ENCODE results near the gene WDR7. TPM values are rescaled to one million over a fixed set of nuclear protein-coding genes. Genes with fewer than 3 reads are reported as not detected.

WDR7 gene
- total and polyA plus RNA-seq, 10 of the 15 experiments (the other 5 are each of a cell fraction or from before 2014, with no cell fraction given) = 2.8 to 16.5 (median 11.7) TPM

DNA sequence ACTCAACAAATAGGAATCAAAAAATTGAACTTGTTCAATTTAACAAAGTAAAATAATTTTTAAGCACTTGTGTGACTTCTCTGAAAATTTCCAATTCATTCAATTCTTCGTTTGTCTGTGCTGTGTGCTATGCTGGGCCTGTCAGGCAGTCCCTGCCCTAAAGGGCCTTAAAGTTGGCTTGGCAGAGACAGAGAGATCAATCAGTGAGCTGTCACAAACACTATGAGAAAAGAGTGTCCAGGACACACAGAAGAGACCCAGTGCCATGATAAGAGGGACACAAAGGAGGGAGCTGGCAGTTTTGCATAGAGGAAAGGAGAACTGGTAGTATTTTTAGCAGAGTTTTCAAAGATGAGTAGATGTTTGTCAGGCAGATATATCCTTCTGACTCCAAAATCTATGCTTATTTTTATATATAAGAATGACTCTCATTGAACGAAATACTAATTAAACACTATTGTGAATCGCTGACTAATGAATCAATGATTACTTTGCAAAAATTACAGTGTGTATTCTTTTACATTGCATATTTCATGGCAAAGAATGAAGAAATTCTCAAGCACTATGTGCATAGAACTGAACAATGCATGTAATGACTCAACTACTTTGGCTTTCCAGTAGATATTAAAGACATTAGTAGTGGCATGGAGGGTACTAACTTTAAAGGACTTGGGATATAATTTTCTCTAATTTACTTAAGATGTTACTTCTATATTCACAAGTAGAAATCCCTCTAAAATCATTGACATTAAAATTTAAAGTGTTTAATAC, 302.5 kb downstream of the WDR7 start (continued):
- TF ChIP-seq PRDM15 (CRISPR knock-in tag; IDR thresholded peaks at IDR 0.05) (no peak), HDGF (IDR thresholded peaks at IDR 0.05) (no peak), CTCF (IDR thresholded peaks at IDR 0.05 in 2 of 3, conservative IDR thresholded peaks at IDR 0.05 in 1 of 3; ENCODE audit: control insufficient read depth in 2 of 3, extremely low read depth in 1 of 3, insufficient read depth in 1 of 3, low read depth in 3 of 3, low read length in 3 of 3) (no peak), KAT2A (conservative IDR thresholded peaks at IDR 0.05; ENCODE audit: control insufficient read depth, low read depth, low read length) (no peak)

DNA sequence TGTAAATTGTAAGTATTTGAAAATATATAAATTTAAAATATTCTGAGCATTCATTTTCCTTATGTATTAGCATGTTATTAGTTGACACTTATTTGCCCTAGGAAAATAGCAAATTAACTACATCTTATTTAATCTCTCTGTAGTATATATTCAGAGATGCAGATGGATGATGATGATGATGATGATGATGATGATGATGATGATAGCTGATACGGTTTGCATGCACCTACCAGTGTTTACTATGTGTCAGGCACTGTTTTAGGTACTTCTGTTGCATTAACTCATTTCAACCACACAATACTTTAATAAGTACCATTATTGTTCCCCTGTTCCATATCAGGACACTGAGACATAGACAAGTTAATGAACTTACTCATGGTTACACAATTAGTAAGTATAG, 304.3 kb downstream of the WDR7 start:
- no peak for FAIRE-seq
- Histone ChIP-seq H3K36me3 (ENCODE audit: control insufficient read depth in 2 of 2, insufficient read depth in 2 of 2, low read length in 1 of 2) (no peaks in the 10 kb centered on the region), H2AFZ (ENCODE audit: control insufficient read depth, low read depth, low read length) (no peak overlapping the region), H3K27ac (ENCODE audit: control insufficient read depth, insufficient read depth) (no peak overlapping the region), H3K9ac (ENCODE audit: control insufficient read depth, insufficient read depth, low read length) (no peak overlapping the region), H4K20me1 (ENCODE audit: control insufficient read depth, insufficient read depth) (no peaks in the 10 kb centered on the region), H3K4me3 (no peak overlapping the region), H3K79me2 (ENCODE audit: control insufficient read depth, insufficient read depth, low read length) (no peaks in the 10 kb centered on the region), H3K4me2 (ENCODE audit: control insufficient read depth, insufficient read depth) (no peak overlapping the region), H3K4me1 (ENCODE audit: control insufficient read depth, insufficient read depth, low read length) (no peaks in the 10 kb centered on the region), H3K9me3 (replicated peaks; ENCODE audit: control insufficient read depth, insufficient read depth, low read length) (no peaks in the 10 kb centered on the region), H3K27me3 (replicated peaks in 1 of 2; ENCODE audit: control insufficient read depth in 2 of 2, insufficient read depth in 2 of 2, low read length in 1 of 2) (no peaks in the 10 kb centered on the region)
- no peak for DNase-seq (ENCODE audit: low read depth, low spot score)
- ChIA-PET SMC1A (ENCODE audit: uncharacterized antibody, unreplicated experiment) (interaction anchor here (1.2 to 3.2 kb wide), 3 partner anchors 11 to 55 kb away, joined by 4 to 17 read pairs (median 5); no protein-coding TSS in a partner anchor), CTCF (interaction anchor here (0.8 to 1.4 kb wide), 3 partner anchors 12 to 32 kb away, joined by 3 to 4 read pairs (median 3); no protein-coding TSS in a partner anchor), RAD21 (ENCODE audit: unreplicated experiment) (no interaction called here), POLR2A (no interaction called here)
- intact Hi-C loops (cut with micrococcal nuclease; ENCODE audit: unreplicated experiment) (no loop called here), in situ Hi-C loops (cut with MboI) (no loop called here)
- ATAC-seq = no peak
- WGBS (ENCODE audit: insufficient coverage, insufficient replicate concordance, low lambda C conversion rate, missing lambda C conversion rate) = 100% methylated on average over 1 of the region's 1 CpG
- no TSS peak for BruUV-seq (replicated peaks)
- no peak for TF ChIP-seq NRF1 (conservative IDR thresholded peaks at IDR 0.05; ENCODE audit: low read depth, low read length)
- no peak for TF ChIP-seq ETV6 (conservative IDR thresholded peaks at IDR 0.05 in 1 of 2, IDR thresholded peaks at IDR 0.05 in 1 of 2; ENCODE audit: borderline replicate concordance in 1 of 2, low read depth in 1 of 2)
- TF ChIP-seq, protein P1, sequence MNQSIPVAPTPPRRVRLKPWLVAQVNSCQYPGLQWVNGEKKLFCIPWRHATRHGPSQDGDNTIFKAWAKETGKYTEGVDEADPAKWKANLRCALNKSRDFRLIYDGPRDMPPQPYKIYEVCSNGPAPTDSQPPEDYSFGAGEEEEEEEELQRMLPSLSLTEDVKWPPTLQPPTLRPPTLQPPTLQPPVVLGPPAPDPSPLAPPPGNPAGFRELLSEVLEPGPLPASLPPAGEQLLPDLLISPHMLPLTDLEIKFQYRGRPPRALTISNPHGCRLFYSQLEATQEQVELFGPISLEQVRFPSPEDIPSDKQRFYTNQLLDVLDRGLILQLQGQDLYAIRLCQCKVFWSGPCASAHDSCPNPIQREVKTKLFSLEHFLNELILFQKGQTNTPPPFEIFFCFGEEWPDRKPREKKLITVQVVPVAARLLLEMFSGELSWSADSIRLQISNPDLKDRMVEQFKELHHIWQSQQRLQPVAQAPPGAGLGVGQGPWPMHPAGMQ (IDR thresholded peaks at IDR 0.05; ENCODE audit: borderline replicate concordance) = no peak
- no peak for TF ChIP-seq ZNF274 (IDR thresholded peaks at IDR 0.05; ENCODE audit: insufficient read depth, insufficient read length)
